Activated CD4-positive, alpha-beta memory T cell treated with anti-CD3 and anti-CD28 coated beads, Interleukin-2, amount 10 ng/mL, durations not matched to agents 7 days and 5 days (primary cell): ENCODE data around the gene FAM111A. TPM values are rescaled to one million over a fixed set of nuclear protein-coding genes. Genes with fewer than 3 reads are reported as not detected.

ENCODE experiments used
- CTCF ChIA-PET: fragments of 350-600 bp; sonication (Branson Sonifier 250); formaldehyde crosslinking; loops from one replicate; lab custom pipeline; 2021; ENCODE audit warnings: antibody characterized with exemption, inconsistent platforms; lab: Charles Lee
- POLR2A ChIA-PET: fragments of 350-600 bp; sonication (Branson Sonifier 250); formaldehyde crosslinking; loops from one replicate; lab custom pipeline; 2021; ENCODE audit warnings: antibody characterized with exemption; lab: Charles Lee
- DNase-seq: peaks from one replicate; pipeline ENCODE4 v3.0.0-alpha.2; 2020
- H3K27ac Mint-ChIP-seq: one replicate; pipeline ENCODE4 v1.8.0; 2021; ENCODE audit warnings: mild to moderate bottlenecking, mixed read lengths
- H3K27me3 Mint-ChIP-seq: one replicate; pipeline ENCODE4 v1.8.0; 2021; ENCODE audit warnings: mixed read lengths
- H3K36me3 Mint-ChIP-seq: one replicate; pipeline ENCODE4 v1.8.0; 2021; ENCODE audit warnings: low read depth, mixed read lengths
- H3K4me1 Mint-ChIP-seq: one replicate; pipeline ENCODE4 v1.8.0; 2021; ENCODE audit warnings: mixed read lengths
- H3K4me3 Mint-ChIP-seq: one replicate; pipeline ENCODE4 v1.8.0; 2021; ENCODE audit warnings: mild to moderate bottlenecking, mixed read lengths
- H3K9me3 Mint-ChIP-seq: one replicate; pipeline ENCODE4 v1.8.0; 2021; ENCODE audit warnings: mixed read lengths
- total RNA-seq, 2 experiments: library from RNA; stranded (reverse); gene quantifications; one replicate each; pipeline ENCODE4 v1.2.3, GENCODE V29; 2021

FAM111A gene
- total RNA-seq, 2 experiments from 2014 or later: 136 to 141 TPM

GRCh38 chr11:59173080-59173963 lies 30.7 kb downstream of the FAM111A start:
- Mint-ChIP-seq H3K4me3 (peak overlapping the region; percentile 73), H3K9me3 (no peaks in the 10 kb centered on the region), H3K27ac (no peak overlapping the region), H3K36me3 (no peaks in the 10 kb centered on the region), H3K4me1 (peaks cover 7% of the 10 kb centered on the region), H3K27me3 (peaks cover 26% of the 10 kb centered on the region)
- POLR2A ChIA-PET: interaction anchor here (1.3 to 3.0 kb wide), 2 partner anchors 27 to 29 kb away, joined by 3 to 14 read pairs; no protein-coding TSS in a partner anchor
- CTCF ChIA-PET: interaction anchor here (0.7 to 5.6 kb wide), 4 partner anchors 12 to 257 kb away, joined by 3 to 105 read pairs (median 27); no protein-coding TSS in a partner anchor
- no peak for DNase-seq

- Mint-ChIP-seq H3K27me3 (peaks cover 26% of the 10 kb centered on the region), H3K36me3 (no peaks in the 10 kb centered on the region), H3K27ac (no peak overlapping the region), H3K4me1 (peaks cover 7% of the 10 kb centered on the region), H3K9me3 (no peaks in the 10 kb centered on the region), H3K4me3 (no peak overlapping the region)
- no peak for DNase-seq
- CTCF ChIA-PET: interaction anchor here (5.6 kb wide), 1 partner anchor 11 kb away, joined by 105 read pairs; no protein-coding TSS in a partner anchor
- POLR2A ChIA-PET: interaction anchor here (1.3 kb wide), 1 partner anchor 28 kb away, joined by 3 read pairs; no protein-coding TSS in a partner anchor
These were observed 31.5 kb downstream of the FAM111A start for GRCh38 chr11:59173964-59174663.

- POLR2A ChIA-PET: interaction anchor here (1.3 kb wide), 1 partner anchor 29 kb away, joined by 3 read pairs; no protein-coding TSS in a partner anchor
- H3K9me3 Mint-ChIP-seq: peaks cover 4% of the 10 kb centered on the region
- H3K4me3 Mint-ChIP-seq: no peak overlapping the region
- CTCF ChIA-PET: interaction anchor here (2.9 to 5.6 kb wide), 2 partner anchors 11 to 12 kb away, joined by 12 to 105 read pairs; no protein-coding TSS in a partner anchor
- peaks cover 7% of the 10 kb centered on the region for H3K4me1 Mint-ChIP-seq
- H3K27me3 Mint-ChIP-seq: peaks cover 29% of the 10 kb centered on the region
- H3K27ac Mint-ChIP-seq: no peak overlapping the region
- DNase-seq: no peak
- no peaks in the 10 kb centered on the region for H3K36me3 Mint-ChIP-seq
These were observed 32.0 kb downstream of the FAM111A start for GRCh38 chr11:59174664-59175033.

GRCh38 chr11:59175091-59175501 lies 32.4 kb downstream of the FAM111A start:
- ChIA-PET CTCF (interaction anchor here (1.4 to 2.9 kb wide), 2 partner anchors 11 to 39 kb away, joined by 3 to 12 read pairs; no protein-coding TSS in a partner anchor), POLR2A (no interaction called here)
- Mint-ChIP-seq H3K4me3 (no peak overlapping the region), H3K9me3 (peaks cover 5% of the 10 kb centered on the region), H3K27ac (no peak overlapping the region), H3K27me3 (peaks cover 31% of the 10 kb centered on the region), H3K4me1 (peaks cover 7% of the 10 kb centered on the region), H3K36me3 (no peaks in the 10 kb centered on the region)
- DNase-seq: no peak

GRCh38 chr11:59176330-59176729 lies 33.7 kb downstream of the FAM111A start:
- Mint-ChIP-seq H3K9me3 (peaks cover 5% of the 10 kb centered on the region), H3K36me3 (no peaks in the 10 kb centered on the region), H3K4me3 (no peak overlapping the region), H3K27ac (no peak overlapping the region), H3K27me3 (peaks cover 31% of the 10 kb centered on the region), H3K4me1 (peaks cover 7% of the 10 kb centered on the region)
- no peak for DNase-seq
- CTCF ChIA-PET: interaction anchor here (1.4 to 2.9 kb wide), 2 partner anchors 10 to 41 kb away, joined by 3 to 12 read pairs; no protein-coding TSS in a partner anchor
- POLR2A ChIA-PET: no interaction called here

GRCh38 chr11:59178402-59178801 lies 35.7 kb downstream of the FAM111A start:
- peaks cover 22% of the 10 kb centered on the region for H3K27me3 Mint-ChIP-seq
- H3K4me1 Mint-ChIP-seq: no peaks in the 10 kb centered on the region
- no peak overlapping the region for H3K4me3 Mint-ChIP-seq
- H3K36me3 Mint-ChIP-seq: no peaks in the 10 kb centered on the region
- H3K9me3 Mint-ChIP-seq: peaks cover 5% of the 10 kb centered on the region
- no peak overlapping the region for H3K27ac Mint-ChIP-seq
- ChIA-PET CTCF (interaction anchor here (0.6 kb wide), 1 partner anchor 25 kb away, joined by 4 read pairs; no protein-coding TSS in a partner anchor), POLR2A (no interaction called here)
- DNase-seq: no peak

GRCh38 chr11:59179121-59179520 lies 36.5 kb downstream of the FAM111A start:
- ChIA-PET CTCF (interaction anchor here (1.8 kb wide), 1 partner anchor 7 kb away, joined by 7 read pairs; the partner anchor contains the start of gene DTX4), POLR2A (no interaction called here)
- H3K27me3 Mint-ChIP-seq: peaks cover 17% of the 10 kb centered on the region
- no peak overlapping the region for H3K4me3 Mint-ChIP-seq
- H3K4me1 Mint-ChIP-seq: no peaks in the 10 kb centered on the region
- H3K27ac Mint-ChIP-seq: no peak overlapping the region
- no peaks in the 10 kb centered on the region for H3K36me3 Mint-ChIP-seq
- no peak for DNase-seq
- peaks cover 5% of the 10 kb centered on the region for H3K9me3 Mint-ChIP-seq

GRCh38 chr11:59180168-59180776 lies 37.6 kb downstream of the FAM111A start:
- peaks cover 14% of the 10 kb centered on the region for H3K27me3 Mint-ChIP-seq
- H3K27ac Mint-ChIP-seq: no peak overlapping the region
- no peaks in the 10 kb centered on the region for H3K4me1 Mint-ChIP-seq
- ChIA-PET POLR2A (no interaction called here), CTCF (interaction anchor here (1.8 to 2.2 kb wide), 2 partner anchors 9 to 22 kb away, joined by 6 to 7 read pairs; partner anchors contain the start of gene DTX4)
- no peaks in the 10 kb centered on the region for H3K36me3 Mint-ChIP-seq
- DNase-seq: no peak
- H3K4me3 Mint-ChIP-seq: no peak overlapping the region
- peaks cover 5% of the 10 kb centered on the region for H3K9me3 Mint-ChIP-seq

GRCh38 chr11:59180907-59181306 lies 38.3 kb downstream of the FAM111A start:
- no peaks in the 10 kb centered on the region for H3K36me3 Mint-ChIP-seq
- H3K27ac Mint-ChIP-seq: no peak overlapping the region
- peaks cover 14% of the 10 kb centered on the region for H3K27me3 Mint-ChIP-seq
- DNase-seq: no peak
- no peak overlapping the region for H3K4me3 Mint-ChIP-seq
- POLR2A ChIA-PET: no interaction called here
- H3K9me3 Mint-ChIP-seq: peaks cover 5% of the 10 kb centered on the region
- no peaks in the 10 kb centered on the region for H3K4me1 Mint-ChIP-seq
- CTCF ChIA-PET: interaction anchor here (1.8 to 2.2 kb wide), 2 partner anchors 9 to 22 kb away, joined by 6 to 7 read pairs; partner anchors contain the start of gene DTX4

GRCh38 chr11:59181746-59182456 lies 39.2 kb downstream of the FAM111A start:
- no peak overlapping the region for H3K27ac Mint-ChIP-seq
- ChIA-PET CTCF (interaction anchor here (2.2 to 7.1 kb wide), 2 partner anchors 10 to 23 kb away, joined by 6 to 105 read pairs; partner anchors contain the start of gene DTX4), POLR2A (no interaction called here)
- no peak for DNase-seq
- H3K27me3 Mint-ChIP-seq: peaks cover 13% of the 10 kb centered on the region
- peaks cover 5% of the 10 kb centered on the region for H3K9me3 Mint-ChIP-seq
- no peaks in the 10 kb centered on the region for H3K4me1 Mint-ChIP-seq
- H3K4me3 Mint-ChIP-seq: no peak overlapping the region
- H3K36me3 Mint-ChIP-seq: no peaks in the 10 kb centered on the region

GRCh38 chr11:59182457-59183151 lies 39.9 kb downstream of the FAM111A start:
- Mint-ChIP-seq H3K9me3 (peaks cover 5% of the 10 kb centered on the region), H3K27me3 (peaks cover 7% of the 10 kb centered on the region), H3K4me3 (no peak overlapping the region), H3K36me3 (no peaks in the 10 kb centered on the region), H3K27ac (no peak overlapping the region), H3K4me1 (no peaks in the 10 kb centered on the region)
- CTCF ChIA-PET: interaction anchor here (0.7 to 7.1 kb wide), 2 partner anchors 11 to 47 kb away, joined by 3 to 105 read pairs; partner anchors contain the start of gene DTX4
- POLR2A ChIA-PET: no interaction called here
- no peak for DNase-seq
